Vagina (tissue), 2 donors: ENCODE measurements around the gene KNDC1.

Source experiments
- CTCF ChIP-seq, 3 experiments: fragments of 450-650 bp in 2 of 3; fragments of 200-600 bp in 1 of 3; sonication (generic) in 1 of 3; IDR thresholded peaks; one replicate each; pipeline ENCODE4 v1.5.1; 2017 to 2019; ENCODE audit warnings: antibody characterized with exemption in 3 of 3, mild to moderate bottlenecking in 2 of 3, moderate library complexity in 2 of 3
- POLR2A ChIP-seq, 2 donors: fragments of 450-650 bp; IDR thresholded peaks; one replicate each; pipeline ENCODE4 v1.6.1; 2017; ENCODE audit warnings: antibody characterized with exemption in 2 of 2, mild to moderate bottlenecking in 2 of 2, moderate library complexity in 2 of 2

- TF ChIP-seq CTCF (IDR thresholded peaks at IDR 0.05) (no peak), POLR2A (IDR thresholded peaks at IDR 0.05) (no peak)
These were observed 42.3 kb upstream of the KNDC1 start for GRCh38 chr10:133117688-133118071.
